Measurements from ENCODE around the gene OR10A3.
A peak's percentile ranks its signal among the peaks of the same experiment; 100 is the strongest.

Gene OR10A3

GRCh38 chr11:7931168-7931567, 10.3 kb downstream of the OR10A3 start, which contains the start of gene OR10A6:
Gene OR10A6, minus strand, starts transcription at chr11:7931268. Its CDS starts 2,606 bp downstream, at chr11:7928662.
- DNase-seq, result no peak

- no peak for DNase-seq
Observed at GRCh38 chr11:7927635-7928034, 13.9 kb downstream of the OR10A3 start.

DNA sequence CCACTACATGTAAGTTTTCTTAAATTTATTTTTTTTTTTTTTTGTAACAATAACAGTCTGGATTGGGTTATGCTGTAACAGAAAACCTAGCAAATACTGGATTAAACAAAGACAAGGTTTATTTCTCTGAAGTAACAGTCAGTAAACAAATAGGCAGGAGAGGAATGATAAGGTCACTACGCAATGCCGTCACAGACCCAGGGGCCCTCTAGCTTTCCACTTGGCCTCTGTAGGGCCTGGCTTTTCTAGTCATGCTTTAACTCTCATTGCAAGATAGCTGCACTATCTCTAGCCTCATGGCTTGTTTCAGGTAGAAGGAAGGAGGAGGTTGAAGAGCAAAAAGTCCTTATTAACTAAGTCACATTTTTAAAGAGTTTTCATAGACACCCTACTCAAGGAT, 17.0 kb downstream of the OR10A3 start:
- DNase-seq, result no peak

DNA sequence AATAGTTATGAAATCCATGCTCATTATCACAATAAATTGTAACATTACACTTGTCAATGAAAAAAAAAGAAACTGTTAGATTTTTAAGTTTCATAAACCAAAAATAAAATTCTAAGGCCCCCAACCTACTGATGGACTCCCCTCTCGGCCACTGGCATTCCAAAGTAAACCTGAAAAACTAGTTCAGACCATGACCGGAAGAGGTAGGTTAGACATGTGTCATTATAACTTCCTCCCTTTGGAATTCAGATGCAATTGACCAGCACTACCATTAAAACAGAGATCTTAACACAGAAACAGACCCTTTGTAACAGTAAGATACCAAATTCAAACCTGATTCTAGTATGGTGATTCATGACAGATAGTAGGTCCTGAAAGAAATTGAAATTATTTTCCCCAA, 23.4 kb downstream of the OR10A3 start:
- DNase-seq, result no peak

GRCh38 chr11:7911011-7911410, 30.5 kb downstream of the OR10A3 start:
- no peak for DNase-seq

DNA sequence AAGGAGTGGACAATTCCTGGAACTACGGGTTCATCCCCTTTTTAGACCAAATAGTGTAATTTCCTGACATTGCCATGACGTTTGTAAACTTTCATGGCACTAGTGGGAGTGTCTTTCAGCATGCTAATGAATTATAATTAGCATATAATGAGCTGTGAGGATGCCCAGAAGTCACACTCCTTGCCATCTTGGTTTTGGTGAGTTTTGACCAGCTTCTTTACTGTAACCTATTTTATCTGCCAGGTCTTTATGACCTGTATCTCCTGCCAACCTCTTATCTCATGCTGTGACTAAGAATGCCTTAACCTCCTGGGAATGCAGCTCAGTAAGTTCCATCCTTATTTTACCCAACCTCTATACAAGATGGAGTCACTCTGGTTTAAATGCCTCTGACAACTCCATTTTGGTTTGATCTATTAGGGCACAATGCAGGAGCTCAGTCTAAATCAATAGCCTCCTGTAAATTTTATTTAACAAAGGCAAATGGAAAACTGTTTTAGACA, 31.2 kb downstream of the OR10A3 start:
- DNase-seq, result no peak

GRCh38 chr11:7909585-7910285, 31.8 kb downstream of the OR10A3 start:
- no peak for DNase-seq

DNA sequence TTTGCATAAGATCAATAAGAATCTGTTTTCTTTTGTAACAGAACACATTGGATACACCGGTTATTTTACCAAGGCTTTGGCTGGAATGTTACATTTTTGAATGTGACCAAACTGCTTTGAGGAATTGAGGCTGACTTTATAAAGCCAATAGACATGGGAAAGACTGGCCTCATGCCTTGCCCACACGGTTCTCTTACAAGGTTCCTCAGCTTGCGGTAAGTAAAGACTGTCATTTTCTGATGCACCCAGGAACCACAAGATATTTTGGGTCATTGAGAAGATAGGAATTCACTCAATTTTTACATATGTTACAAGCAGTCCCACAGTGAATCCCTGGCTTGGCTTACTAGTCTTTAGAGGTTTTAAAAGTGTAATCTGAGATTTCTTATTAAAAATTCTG, 34.4 kb downstream of the OR10A3 start:
- no peak for DNase-seq

DNA sequence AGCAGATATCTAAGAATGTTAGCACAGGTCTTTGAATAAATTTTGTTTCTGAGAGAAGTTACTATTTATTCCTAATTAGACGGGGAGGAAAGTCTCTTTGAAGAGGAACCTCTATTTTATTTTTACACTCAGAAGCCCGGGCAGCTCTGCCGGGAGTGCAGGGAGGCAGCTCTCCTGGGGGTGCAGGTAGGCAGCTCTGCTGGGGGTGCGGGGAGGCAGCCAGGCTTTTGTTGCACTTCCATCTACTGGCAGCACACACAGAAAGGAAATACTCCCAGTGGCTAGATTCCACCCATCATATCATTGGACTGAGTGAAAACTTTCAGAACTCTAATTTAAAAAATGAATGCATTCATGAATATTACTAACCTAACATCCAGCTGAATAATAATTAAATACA, 35.0 kb downstream of the OR10A3 start:
- no peak for DNase-seq

GRCh38 chr11:7905961-7906429, 35.5 kb downstream of the OR10A3 start:
- DNase-seq, result no peak

- DNase-seq, result no peak
Observed at GRCh38 chr11:7905549-7905948, 36.0 kb downstream of the OR10A3 start.

DNA sequence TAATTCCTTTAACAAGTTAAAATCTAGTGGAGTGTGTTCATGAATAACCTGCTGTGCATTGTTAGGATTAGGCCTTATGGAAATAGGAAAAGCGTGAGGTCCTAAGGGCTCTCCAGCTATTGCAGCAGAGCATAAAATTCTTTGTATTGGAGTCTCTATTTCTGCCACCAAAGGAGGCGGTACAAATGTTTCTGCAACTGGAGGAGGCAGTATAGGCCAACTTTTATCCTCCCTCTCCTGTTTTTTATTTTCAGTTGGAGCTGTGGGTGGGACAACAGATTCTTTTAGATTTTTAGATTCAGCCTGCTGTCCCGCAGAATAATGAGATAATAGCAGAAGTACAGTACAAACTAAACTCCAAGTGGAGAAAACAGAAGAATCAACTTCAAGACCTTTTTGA, 36.6 kb downstream of the OR10A3 start:
- DNase-seq, result no peak

GRCh38 chr11:7903940-7904339, 37.6 kb downstream of the OR10A3 start:
- DNase-seq, result no peak

- no peak for DNase-seq
Observed at GRCh38 chr11:7901319-7901854, 40.1 kb downstream of the OR10A3 start.

- no peak for DNase-seq
Observed at GRCh38 chr11:7900686-7901085, 40.8 kb downstream of the OR10A3 start.

GRCh38 chr11:7899418-7899817, 42.1 kb downstream of the OR10A3 start:
- no peak for DNase-seq

GRCh38 chr11:7898666-7899283, 42.7 kb downstream of the OR10A3 start:
- DNase-seq, result no peak

GRCh38 chr11:7896009-7896785, 45.3 kb downstream of the OR10A3 start:
- DNase-seq, result no peak

- no peak for DNase-seq
Observed at GRCh38 chr11:7894251-7894650, 47.3 kb downstream of the OR10A3 start.

- no peak for DNase-seq
Observed at GRCh38 chr11:7893796-7894195, 47.7 kb downstream of the OR10A3 start.

GRCh38 chr11:7892840-7893254, 48.7 kb downstream of the OR10A3 start:
- DNase-seq, result peak; percentile 12 to 45

GRCh38 chr11:7892059-7892699, 49.3 kb downstream of the OR10A3 start:
- no peak for DNase-seq

All from NCI-H2081 (cell line).